ENCODE measurements around the gene WT1. TPM values are rescaled to one million over a fixed set of nuclear protein-coding genes. Genes with fewer than 3 reads are reported as not detected.

Gene WT1
- total RNA-seq, 6 experiments from 2014 or later = not detected

GRCh38 chr11:32429477-32429876, 5.9 kb downstream of the WT1 start:
- Mint-ChIP-seq H3K9me3 (no peaks in the 10 kb centered on the region), H3K27ac (no peak overlapping the region), H3K4me1 (ENCODE audit: low read depth) (peaks cover 11% of the 10 kb centered on the region; the same call in 1 of the 2 replicates), H3K36me3 (ENCODE audit: low read depth) (no peaks in the 10 kb centered on the region), H3K27me3 (ENCODE audit: insufficient read depth) (peaks cover 78% of the 10 kb centered on the region), H3K4me3 (no peak overlapping the region)
- no peak for DNase-seq
- TF ChIP-seq, protein P1, sequence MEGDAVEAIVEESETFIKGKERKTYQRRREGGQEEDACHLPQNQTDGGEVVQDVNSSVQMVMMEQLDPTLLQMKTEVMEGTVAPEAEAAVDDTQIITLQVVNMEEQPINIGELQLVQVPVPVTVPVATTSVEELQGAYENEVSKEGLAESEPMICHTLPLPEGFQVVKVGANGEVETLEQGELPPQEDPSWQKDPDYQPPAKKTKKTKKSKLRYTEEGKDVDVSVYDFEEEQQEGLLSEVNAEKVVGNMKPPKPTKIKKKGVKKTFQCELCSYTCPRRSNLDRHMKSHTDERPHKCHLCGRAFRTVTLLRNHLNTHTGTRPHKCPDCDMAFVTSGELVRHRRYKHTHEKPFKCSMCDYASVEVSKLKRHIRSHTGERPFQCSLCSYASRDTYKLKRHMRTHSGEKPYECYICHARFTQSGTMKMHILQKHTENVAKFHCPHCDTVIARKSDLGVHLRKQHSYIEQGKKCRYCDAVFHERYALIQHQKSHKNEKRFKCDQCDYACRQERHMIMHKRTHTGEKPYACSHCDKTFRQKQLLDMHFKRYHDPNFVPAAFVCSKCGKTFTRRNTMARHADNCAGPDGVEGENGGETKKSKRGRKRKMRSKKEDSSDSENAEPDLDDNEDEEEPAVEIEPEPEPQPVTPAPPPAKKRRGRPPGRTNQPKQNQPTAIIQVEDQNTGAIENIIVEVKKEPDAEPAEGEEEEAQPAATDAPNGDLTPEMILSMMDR (IDR thresholded peaks at IDR 0.05) = no peak

- H3K27me3 Mint-ChIP-seq (ENCODE audit: insufficient read depth) = peaks cover 71% of the 10 kb centered on the region
- peaks cover 9% of the 10 kb centered on the region; the same call in 1 of the 2 replicates for H3K4me1 Mint-ChIP-seq (ENCODE audit: low read depth)
- H3K9me3 Mint-ChIP-seq = no peaks in the 10 kb centered on the region
- no peaks in the 10 kb centered on the region for H3K36me3 Mint-ChIP-seq (ENCODE audit: low read depth)
- no peak for DNase-seq
- no peak overlapping the region for H3K27ac Mint-ChIP-seq
- no peak overlapping the region for H3K4me3 Mint-ChIP-seq
- TF ChIP-seq, protein P1 (IDR thresholded peaks at IDR 0.05) = no peak
Observed at GRCh38 chr11:32428665-32429303, 6.6 kb downstream of the WT1 start.

DNA sequence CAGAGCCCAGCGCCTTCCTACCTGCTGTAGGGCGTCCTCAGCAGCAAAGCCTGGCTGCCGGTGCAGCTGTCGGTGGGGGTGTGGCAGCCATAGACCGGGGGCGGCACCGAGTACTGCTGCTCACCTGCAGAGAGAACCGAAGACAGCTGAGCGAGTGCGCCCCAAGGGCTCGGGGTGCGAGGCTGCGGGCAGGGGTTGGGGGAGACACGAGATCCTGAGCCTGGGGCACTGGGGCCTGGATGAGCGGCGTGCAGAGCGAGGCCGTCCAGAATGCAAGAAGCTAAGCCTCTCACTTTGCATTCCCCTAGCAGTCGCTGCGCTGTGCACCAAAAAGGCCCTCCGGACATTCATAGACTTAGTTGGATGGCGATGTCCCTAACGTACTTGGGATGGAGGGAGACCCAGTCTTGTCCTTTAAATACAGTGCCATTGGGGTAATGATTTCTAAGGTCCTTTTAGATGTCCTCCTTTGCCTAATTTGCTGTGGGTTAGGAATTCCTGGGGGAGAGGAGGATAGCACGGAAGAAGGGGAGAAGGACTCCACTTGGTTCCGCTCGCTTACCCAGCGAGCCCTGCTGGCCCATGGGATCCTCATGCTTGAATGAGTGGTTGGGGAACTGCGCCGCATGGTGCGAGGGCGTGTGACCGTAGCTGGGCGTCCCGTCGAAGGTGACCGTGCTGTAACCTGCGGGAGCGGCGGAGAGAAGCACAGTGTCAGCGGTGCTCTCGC, 7.2 kb downstream of the WT1 start:
- TF ChIP-seq, protein P1 (IDR thresholded peaks at IDR 0.05) = no peak
- no peak overlapping the region for H3K4me3 Mint-ChIP-seq
- H3K27ac Mint-ChIP-seq = no peak overlapping the region
- H3K9me3 Mint-ChIP-seq = no peaks in the 10 kb centered on the region
- peaks cover 70% of the 10 kb centered on the region for H3K27me3 Mint-ChIP-seq (ENCODE audit: insufficient read depth)
- H3K4me1 Mint-ChIP-seq (ENCODE audit: low read depth) = peaks cover 2% of the 10 kb centered on the region; the same call in 1 of the 2 replicates
- no peak for DNase-seq
- H3K36me3 Mint-ChIP-seq (ENCODE audit: low read depth) = no peaks in the 10 kb centered on the region

DNA sequence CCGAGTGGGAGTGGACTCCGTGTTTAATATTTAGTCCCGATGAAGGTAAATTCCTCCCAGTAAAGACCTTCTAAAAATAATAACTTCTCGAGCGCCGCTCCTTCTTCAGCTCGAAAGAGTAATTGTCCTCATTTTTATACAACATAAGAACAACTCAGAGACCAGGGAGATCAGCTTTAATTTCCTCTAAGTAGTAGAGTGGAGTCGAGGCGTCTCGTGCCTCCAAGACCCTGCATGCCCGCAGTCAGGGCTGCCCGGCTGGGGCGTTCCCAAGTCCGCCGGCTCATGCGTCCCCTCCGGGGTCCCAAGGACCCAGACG, 7.8 kb downstream of the WT1 start:
- TF ChIP-seq, protein P1 (IDR thresholded peaks at IDR 0.05) = no peak
- no peak overlapping the region for H3K4me3 Mint-ChIP-seq
- H3K4me1 Mint-ChIP-seq (ENCODE audit: low read depth) = no peaks in the 10 kb centered on the region
- no peak overlapping the region for H3K27ac Mint-ChIP-seq
- no peak for DNase-seq
- H3K27me3 Mint-ChIP-seq (ENCODE audit: insufficient read depth) = peaks cover 69% of the 10 kb centered on the region
- no peaks in the 10 kb centered on the region for H3K9me3 Mint-ChIP-seq
- H3K36me3 Mint-ChIP-seq (ENCODE audit: low read depth) = no peaks in the 10 kb centered on the region

DNA sequence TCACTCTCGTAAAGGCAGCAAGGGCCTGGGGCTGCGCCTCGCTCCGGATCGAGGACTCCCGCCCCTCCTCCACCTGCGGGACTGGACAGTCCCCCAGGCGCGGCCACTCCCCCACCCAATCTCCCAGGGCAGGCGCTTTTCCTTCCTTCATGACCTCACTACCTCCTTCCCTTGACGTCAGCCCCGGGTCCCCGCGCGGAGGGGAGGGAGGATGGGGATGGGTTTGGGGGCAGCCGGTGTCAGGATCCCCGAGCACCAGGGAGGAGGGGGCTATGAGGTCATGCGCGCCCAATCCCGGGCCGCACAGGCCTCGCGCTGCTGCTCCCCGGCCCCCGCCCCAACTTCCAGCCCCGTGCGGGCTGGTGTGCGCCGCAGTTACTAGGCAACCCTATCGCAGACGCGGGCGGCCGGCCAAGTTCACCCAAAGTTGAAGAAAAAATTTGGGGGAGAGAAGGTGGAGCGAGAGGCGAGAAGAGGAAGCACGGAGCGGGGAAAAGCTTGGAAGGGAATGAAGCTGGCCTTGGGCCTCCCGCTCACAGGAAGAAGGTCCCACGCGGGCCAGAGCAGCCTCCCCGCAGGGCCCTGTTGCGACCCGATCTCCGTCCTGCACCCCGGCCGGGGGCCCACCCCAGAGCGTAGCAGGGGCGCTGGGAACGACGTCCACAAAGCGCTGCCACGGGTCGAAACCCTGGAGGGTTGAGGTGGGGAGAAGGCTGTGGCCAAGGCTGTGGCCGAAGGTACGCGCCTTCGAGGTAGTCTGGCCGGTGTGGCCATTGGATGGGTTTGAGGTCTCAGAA, 8.3 kb downstream of the WT1 start:
- Mint-ChIP-seq H3K4me3 (no peak overlapping the region), H3K4me1 (ENCODE audit: low read depth) (no peaks in the 10 kb centered on the region), H3K27ac (no peak overlapping the region), H3K27me3 (ENCODE audit: insufficient read depth) (peaks cover 66% of the 10 kb centered on the region), H3K36me3 (ENCODE audit: low read depth) (no peaks in the 10 kb centered on the region), H3K9me3 (no peaks in the 10 kb centered on the region)
- DNase-seq = no peak
- TF ChIP-seq, protein P1 (IDR thresholded peaks at IDR 0.05) = no peak
